ENCODE measurements around the gene TMEM108. TPM values are rescaled to one million over a fixed set of nuclear protein-coding genes. Genes with fewer than 3 reads are reported as not detected.

TMEM108 gene
- polyA plus RNA-seq, 3 donors: not detected

DNA sequence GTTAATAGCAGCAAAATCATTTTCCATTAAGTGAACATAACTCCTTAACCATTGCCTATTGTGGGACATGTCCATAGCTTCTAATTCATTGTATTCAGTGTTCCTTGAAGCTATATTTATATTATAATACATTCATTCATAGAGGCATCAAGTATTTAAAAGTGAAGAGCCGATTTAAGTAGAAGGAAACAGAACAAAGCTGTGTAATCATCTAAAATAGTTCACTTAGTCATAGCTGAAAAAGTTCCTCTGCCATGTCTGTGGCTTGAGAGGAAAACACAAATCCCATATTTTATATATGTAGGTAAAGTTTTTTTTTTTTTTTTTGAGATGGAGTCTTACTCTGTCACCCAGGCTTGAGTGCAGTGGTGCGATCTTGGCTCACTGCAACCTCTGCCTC lies 54.5 kb downstream of the TMEM108 start:
- Histone ChIP-seq H3K79me2 (ENCODE audit: insufficient read depth, low read length) (no peaks in the 10 kb centered on the region), H2AFZ (ENCODE audit: insufficient read depth, low read depth, low read length, poor library complexity, severe bottlenecking) (no peak overlapping the region), H3K4me3 (replicated peaks in 1 of 3; ENCODE audit: low read depth in 2 of 3, low read length in 3 of 3) (no peak overlapping the region), H3K4me2 (replicated peaks; ENCODE audit: extremely low read depth, low read length, poor library complexity, severe bottlenecking) (no peak overlapping the region), H3K27me3 (ENCODE audit: control insufficient read depth in 2 of 2, insufficient read depth in 2 of 2, low read length in 2 of 2) (no peaks in the 10 kb centered on the region), H3K4me1 (ENCODE audit: control insufficient read depth in 1 of 2, insufficient read depth in 2 of 2, low read length in 2 of 2) (no peaks in the 10 kb centered on the region), H3K36me3 (replicated peaks in 1 of 2; ENCODE audit: control insufficient read depth in 1 of 2, insufficient read depth in 2 of 2, low read length in 2 of 2) (no peaks in the 10 kb centered on the region), H4K20me1 (ENCODE audit: insufficient read depth, low read length) (no peaks in the 10 kb centered on the region), H3K27ac (ENCODE audit: low read depth in 1 of 2, low read length in 2 of 2) (no peak overlapping the region), H3K9me3 (replicated peaks in 1 of 2; ENCODE audit: control insufficient read depth in 1 of 2, insufficient read depth in 1 of 2, low read length in 2 of 2) (no peaks in the 10 kb centered on the region), H3K9ac (ENCODE audit: insufficient read depth, low read length, poor library complexity, severe bottlenecking) (no peak overlapping the region)
- intact Hi-C loops (cut with micrococcal nuclease): no loop called here
- peaks cover 0 to 4% (median 0%) of the 10 kb centered on the region in 3 donors for H3K27me3 Mint-ChIP-seq (ENCODE audit: low read depth in 3 of 3)
- WGBS (ENCODE audit: insufficient coverage): no CpG with 5 or more reads among the region's 2 CpGs
- no peak for DNase-seq
- H3K4me1 Mint-ChIP-seq: no peaks in the 10 kb centered on the region
- no peaks in the 10 kb centered on the region for H3K36me3 Mint-ChIP-seq
- H3K4me3 Mint-ChIP-seq: no peak overlapping the region
- peaks cover 0 to 8% (median 0%) of the 10 kb centered on the region in 7 donors for H3K9me3 Mint-ChIP-seq
- TF ChIP-seq, protein P1, sequence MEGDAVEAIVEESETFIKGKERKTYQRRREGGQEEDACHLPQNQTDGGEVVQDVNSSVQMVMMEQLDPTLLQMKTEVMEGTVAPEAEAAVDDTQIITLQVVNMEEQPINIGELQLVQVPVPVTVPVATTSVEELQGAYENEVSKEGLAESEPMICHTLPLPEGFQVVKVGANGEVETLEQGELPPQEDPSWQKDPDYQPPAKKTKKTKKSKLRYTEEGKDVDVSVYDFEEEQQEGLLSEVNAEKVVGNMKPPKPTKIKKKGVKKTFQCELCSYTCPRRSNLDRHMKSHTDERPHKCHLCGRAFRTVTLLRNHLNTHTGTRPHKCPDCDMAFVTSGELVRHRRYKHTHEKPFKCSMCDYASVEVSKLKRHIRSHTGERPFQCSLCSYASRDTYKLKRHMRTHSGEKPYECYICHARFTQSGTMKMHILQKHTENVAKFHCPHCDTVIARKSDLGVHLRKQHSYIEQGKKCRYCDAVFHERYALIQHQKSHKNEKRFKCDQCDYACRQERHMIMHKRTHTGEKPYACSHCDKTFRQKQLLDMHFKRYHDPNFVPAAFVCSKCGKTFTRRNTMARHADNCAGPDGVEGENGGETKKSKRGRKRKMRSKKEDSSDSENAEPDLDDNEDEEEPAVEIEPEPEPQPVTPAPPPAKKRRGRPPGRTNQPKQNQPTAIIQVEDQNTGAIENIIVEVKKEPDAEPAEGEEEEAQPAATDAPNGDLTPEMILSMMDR (IDR thresholded peaks at IDR 0.05): no peak
- no peak overlapping the region for H3K27ac Mint-ChIP-seq

- Mint-ChIP-seq H3K9me3 (peaks cover 0 to 10% (median 4%) of the 10 kb centered on the region in 7 donors), H3K4me3 (no peak overlapping the region), H3K27me3 (ENCODE audit: low read depth in 3 of 3) (peaks cover 0 to 4% (median 0%) of the 10 kb centered on the region in 3 donors), H3K36me3 (no peaks in the 10 kb centered on the region), H3K27ac (no peak overlapping the region), H3K4me1 (no peaks in the 10 kb centered on the region)
- no peak overlapping the region for H3K4me3 ChIP-seq (replicated peaks in 1 of 3; ENCODE audit: low read depth in 2 of 3, low read length in 3 of 3)
- TF ChIP-seq, protein P1 (IDR thresholded peaks at IDR 0.05): no peak
- no peak overlapping the region for H3K9ac ChIP-seq (ENCODE audit: insufficient read depth, low read length, poor library complexity, severe bottlenecking)
- no peak overlapping the region for H3K4me2 ChIP-seq (replicated peaks; ENCODE audit: extremely low read depth, low read length, poor library complexity, severe bottlenecking)
- DNase-seq: no peak
- peaks cover 0 to 4% of the 10 kb centered on the region in 2 donors for H3K9me3 ChIP-seq (replicated peaks in 1 of 2; ENCODE audit: control insufficient read depth in 1 of 2, insufficient read depth in 1 of 2, low read length in 2 of 2)
- H3K27ac ChIP-seq (ENCODE audit: low read depth in 1 of 2, low read length in 2 of 2): no peak overlapping the region
- no peak overlapping the region for H2AFZ ChIP-seq (ENCODE audit: insufficient read depth, low read depth, low read length, poor library complexity, severe bottlenecking)
- no peaks in the 10 kb centered on the region for H3K36me3 ChIP-seq (replicated peaks in 1 of 2; ENCODE audit: control insufficient read depth in 1 of 2, insufficient read depth in 2 of 2, low read length in 2 of 2)
- no peaks in the 10 kb centered on the region for H4K20me1 ChIP-seq (ENCODE audit: insufficient read depth, low read length)
- no peaks in the 10 kb centered on the region for H3K27me3 ChIP-seq (ENCODE audit: control insufficient read depth in 2 of 2, insufficient read depth in 2 of 2, low read length in 2 of 2)
- intact Hi-C loops (cut with micrococcal nuclease): no loop called here
- no CpG with 5 or more reads among the region's 1 CpG for WGBS (ENCODE audit: insufficient coverage)
- no peaks in the 10 kb centered on the region for H3K4me1 ChIP-seq (ENCODE audit: control insufficient read depth in 1 of 2, insufficient read depth in 2 of 2, low read length in 2 of 2)
- H3K79me2 ChIP-seq (ENCODE audit: insufficient read depth, low read length): no peaks in the 10 kb centered on the region
Observed at GRCh38 chr3:133093366-133093765, 55.2 kb downstream of the TMEM108 start.

All from CD14-positive monocyte (primary cell).